GM18517 (cell line): ENCODE data around the gene MLH1.
"Not testable (repeated sequence)": the region's sequence is repeated elsewhere in the genome, so short reads cannot be mapped to it uniquely, and the experiment has no call there.

Experiments used
- ATAC-seq: cut with Tn5 transposase; IDR thresholded peaks from one replicate; pipeline ENCODE4 v1.9.1; 2021; ENCODE audit warnings: mild to moderate bottlenecking, moderate library complexity; ENCODE audit not compliant: unreplicated experiment

The MLH1 gene

DNA sequence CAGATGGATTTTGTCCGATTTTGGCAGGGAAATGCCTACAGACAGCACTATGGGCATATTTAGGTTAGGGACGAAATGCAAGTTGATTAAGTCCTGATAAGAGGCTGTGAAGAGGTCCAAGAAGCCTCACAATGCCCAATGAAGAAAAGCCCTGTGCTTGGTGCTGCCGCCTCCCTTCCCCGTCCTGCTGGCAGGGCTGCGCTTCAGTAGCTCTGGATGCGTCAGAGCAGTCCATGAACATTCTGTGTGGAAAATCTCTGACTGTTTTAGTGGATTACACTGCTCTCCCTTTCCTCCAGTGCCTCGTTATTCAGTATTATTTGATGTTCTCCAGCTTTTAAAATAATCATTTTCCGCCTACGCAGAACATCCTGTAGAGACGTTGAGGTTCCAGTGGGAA lies 39.6 kb downstream of the MLH1 start:
- ATAC-seq, result no peak

DNA sequence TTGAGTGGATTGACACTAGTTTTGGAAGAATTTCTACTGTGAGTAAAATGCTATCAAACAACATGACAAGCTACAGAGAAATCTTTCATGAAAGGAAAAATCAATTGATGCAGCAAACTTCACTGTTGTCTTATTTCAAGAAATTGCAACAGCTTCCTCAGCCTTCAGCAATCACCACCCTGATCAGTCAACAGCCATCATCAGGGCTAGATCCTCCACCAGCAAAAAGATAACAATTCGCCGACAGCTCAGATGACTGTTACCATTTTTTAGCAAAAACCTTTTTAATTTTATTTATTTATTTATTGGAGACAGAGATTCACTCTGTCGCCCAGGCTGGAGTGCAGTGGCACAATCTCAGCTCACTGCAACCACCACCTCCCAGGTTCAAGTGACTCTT lies 44.0 kb downstream of the MLH1 start:
- ATAC-seq, result no peak

GRCh38 chr3:37039161-37039846 lies 46.0 kb downstream of the MLH1 start:
- no peak for ATAC-seq

- ATAC-seq, result no peak
These were observed 46.9 kb downstream of the MLH1 start for GRCh38 chr3:37040231-37040630.

- no peak for ATAC-seq
These were observed 48.4 kb downstream of the MLH1 start for GRCh38 chr3:37041546-37042195.

DNA sequence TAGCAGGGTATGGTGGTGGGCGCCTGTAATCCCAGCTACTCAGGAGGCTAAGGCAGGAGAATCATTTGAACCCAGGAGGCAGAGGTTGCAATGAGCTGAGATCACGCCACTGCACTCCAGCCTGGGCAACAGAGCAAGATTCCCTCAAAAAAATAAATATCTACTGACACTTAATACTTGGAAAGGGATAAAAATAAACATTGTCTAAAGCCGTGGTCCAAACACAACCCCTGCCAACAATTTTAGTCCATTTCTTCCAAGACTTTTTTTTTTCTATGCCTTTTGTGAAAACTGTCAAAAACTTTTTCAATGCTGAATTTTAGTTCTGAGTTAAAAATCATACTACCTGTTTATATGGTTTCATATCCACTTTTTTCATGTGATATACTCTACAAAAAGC lies 49.4 kb downstream of the MLH1 start:
- not testable (repeated sequence) for ATAC-seq

- no peak for ATAC-seq
These were observed 57.0 kb downstream of the MLH1 start for GRCh38 chr3:37050282-37050681.

DNA sequence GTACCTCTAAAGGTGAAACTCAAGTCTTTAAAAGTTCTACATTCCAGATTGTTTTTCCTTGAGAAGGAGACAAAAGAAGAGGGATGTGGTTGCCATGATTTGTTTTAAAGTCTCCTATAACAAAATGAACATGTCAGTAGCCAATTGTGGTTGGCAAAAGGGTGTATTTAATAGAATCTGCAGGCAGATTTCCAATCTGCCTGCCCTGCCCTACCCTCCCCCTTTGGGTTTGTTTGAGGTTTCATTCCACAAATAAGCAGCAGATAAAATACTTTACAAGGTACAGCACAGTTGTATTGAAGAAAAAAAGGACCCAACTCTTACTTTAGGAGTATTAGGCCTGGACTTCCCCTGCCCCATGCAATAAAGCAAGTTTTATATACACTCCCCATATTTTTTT lies 59.5 kb downstream of the MLH1 start:
- ATAC-seq, result no peak

DNA sequence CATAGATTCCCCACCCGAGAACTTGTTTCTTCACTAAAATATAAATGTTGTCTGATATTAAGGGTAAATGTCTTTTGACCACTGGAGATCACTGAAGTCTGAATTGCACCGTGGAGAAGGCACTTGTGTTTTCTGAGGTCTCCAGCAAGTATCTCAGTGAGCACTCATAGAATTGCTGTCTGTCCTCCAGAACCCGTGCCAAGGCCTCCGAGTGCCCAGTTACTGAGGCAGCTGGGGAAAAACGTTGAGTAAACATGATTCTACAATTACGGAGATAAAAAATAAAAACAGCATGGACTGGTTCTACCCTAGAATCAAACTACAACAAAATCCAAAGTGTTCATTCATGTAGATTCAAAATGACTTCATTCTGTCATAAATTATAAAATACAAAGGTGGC lies 60.0 kb downstream of the MLH1 start:
- ATAC-seq, result no peak

- ATAC-seq, result no peak
These were observed 60.4 kb downstream of the MLH1 start for GRCh38 chr3:37053753-37054152.

DNA sequence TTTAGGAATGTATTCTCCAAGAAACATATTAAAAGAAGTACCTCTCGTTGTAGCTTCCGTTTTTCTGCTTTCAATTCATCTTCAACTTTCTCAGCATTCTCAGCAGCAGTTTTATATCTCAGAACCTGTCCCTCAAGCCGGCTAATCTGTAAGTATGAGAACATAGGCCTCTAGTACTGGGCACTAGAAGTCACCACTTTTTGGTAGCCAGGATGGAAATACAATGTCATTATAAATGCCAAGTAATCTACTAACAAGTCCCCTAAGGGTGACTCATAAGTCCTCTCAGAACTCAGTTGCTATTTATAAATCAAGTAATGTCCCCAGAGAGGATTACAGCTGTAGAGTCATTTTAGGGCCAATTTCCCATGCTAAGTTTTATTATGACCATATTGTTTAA lies 61.1 kb downstream of the MLH1 start:
- ATAC-seq, result peak; percentile 60

DNA sequence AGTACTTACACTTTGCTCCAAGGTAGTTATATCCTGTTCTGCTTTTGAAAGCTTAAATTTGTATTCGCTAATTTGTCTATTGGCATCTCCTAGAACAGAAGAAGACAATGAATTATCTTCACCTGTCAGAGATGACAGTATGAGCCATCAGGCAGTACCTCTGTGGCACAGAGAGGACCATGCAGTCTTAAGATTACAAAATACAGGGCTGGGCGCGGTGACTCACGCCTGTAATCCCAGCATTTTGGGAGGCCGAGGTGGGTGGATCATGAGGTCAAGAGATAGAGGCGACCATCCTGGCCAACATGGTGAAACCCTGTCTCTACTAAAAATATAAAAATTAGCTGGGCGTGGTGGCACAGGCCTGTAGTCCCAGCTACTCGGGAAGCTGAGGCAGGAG lies 61.8 kb downstream of the MLH1 start:
- ATAC-seq, result not testable (repeated sequence)

DNA sequence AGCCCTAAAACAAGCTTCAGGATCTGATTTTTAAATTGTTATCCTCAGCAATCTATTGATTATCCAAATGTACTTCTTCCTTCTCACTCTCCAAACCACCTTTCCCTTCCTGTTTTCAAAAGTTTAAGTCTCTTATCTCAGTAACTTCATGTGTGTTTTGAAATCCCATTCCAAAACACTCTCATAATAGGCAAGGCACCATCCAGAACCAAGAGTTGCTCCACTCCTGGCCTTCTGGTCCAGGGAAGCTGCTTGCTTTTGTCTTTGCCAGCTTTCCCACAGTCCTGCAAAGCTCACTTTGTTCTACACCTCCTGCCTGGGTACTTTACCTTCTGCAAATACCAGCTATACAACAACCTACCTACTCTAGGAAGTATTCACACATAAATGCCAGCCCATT lies 63.5 kb downstream of the MLH1 start:
- ATAC-seq, result no peak

DNA sequence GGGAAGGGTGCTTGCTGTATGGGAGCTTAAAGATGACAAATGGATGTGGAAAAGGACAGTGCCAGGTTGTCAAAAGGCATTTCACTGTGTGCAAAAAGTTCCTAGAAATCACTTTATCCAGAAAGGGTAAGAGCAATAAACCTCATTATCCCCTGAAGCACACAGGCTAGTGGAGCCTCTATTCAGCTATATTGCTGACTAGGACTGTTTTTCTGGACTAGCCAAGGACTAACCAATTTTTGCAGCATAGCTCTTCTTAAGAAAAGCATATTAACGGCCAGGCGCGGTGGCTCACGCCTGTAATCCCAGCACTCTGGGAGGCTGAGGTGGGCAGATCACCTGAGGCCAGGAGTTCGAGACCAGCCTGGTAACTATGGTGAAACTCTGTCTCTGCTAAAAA lies 64.8 kb downstream of the MLH1 start:
- ATAC-seq, result no peak

- ATAC-seq, result no peak
These were observed 71.4 kb downstream of the MLH1 start for GRCh38 chr3:37064747-37065146.

DNA sequence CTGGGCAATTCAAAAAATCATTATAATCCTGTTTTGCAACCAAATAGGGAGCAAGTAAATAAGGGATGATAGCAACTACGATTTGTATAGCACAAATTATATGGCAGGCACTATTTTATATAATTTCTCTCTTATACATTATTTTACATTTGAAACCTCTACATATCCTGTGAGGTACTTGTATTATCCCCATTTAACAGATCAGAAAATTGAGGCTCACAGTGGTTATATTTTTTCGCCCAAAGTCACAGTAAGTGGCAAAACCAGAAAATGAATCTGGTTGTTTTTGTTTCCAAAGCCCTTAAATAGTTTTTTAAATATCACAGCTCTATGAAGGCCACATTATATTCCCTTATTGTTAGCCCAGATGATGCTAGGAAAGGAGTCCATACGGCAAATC lies 74.3 kb downstream of the MLH1 start:
- no peak for ATAC-seq

DNA sequence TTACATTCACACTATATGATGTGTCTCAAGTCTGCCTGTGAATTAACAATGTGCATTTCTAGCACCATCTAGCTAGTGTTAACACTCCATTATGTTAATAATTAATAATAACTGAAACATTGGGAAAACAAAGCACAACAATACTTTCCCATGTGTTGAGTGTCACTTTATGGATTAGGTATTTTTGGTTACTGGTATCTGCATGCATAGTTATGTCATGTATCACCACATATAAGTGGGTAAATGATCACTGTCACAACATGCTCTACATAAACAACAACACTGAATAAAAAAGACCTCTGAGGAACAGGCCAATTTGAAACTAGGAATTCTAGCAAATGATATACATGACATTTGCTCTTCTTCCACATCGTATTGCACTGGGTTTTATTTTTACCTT lies 74.7 kb downstream of the MLH1 start:
- ATAC-seq, result no peak

- no peak for ATAC-seq
These were observed 78.6 kb downstream of the MLH1 start for GRCh38 chr3:37071921-37072320.

DNA sequence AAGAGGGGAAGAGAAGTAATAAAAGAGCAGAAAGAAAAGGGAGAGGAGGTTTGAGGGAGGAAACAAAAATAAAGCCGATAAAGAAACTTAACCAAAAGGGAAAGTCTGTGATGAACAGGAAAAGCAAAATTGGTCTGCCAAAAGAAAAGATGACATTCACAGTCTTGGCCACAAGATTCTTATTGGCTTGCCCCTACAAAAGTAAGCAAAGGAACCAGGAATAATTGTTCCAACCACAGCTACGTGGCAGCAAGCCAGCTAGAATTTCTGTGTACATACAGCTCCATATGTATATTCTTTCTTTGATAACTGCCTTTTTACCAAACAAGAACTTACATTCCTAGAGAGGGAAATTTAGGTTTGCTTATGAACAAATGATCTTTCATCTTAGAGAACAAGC lies 79.6 kb downstream of the MLH1 start:
- no peak for ATAC-seq

DNA sequence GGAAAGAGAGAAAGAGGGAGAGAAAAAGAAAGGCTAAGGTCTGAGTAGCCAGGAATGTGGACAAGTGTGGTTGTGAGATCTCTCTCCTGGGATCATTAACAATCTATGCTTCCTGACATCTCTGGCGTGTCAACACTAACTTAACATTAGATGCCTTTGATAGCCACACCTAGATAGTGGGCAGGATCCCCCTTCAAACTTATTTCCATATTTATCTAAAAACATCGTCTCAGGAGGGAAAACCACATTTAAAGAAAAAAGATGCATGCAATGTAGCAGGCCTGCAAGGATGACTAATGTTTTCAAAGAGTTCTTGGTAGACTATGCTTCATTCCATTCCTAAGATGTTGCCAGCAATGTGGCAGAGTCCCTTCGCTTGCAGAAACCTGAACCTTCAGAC lies 80.9 kb downstream of the MLH1 start:
- ATAC-seq, result no peak

GRCh38 chr3:37075955-37076354 lies 82.6 kb downstream of the MLH1 start:
- ATAC-seq, result no peak

DNA sequence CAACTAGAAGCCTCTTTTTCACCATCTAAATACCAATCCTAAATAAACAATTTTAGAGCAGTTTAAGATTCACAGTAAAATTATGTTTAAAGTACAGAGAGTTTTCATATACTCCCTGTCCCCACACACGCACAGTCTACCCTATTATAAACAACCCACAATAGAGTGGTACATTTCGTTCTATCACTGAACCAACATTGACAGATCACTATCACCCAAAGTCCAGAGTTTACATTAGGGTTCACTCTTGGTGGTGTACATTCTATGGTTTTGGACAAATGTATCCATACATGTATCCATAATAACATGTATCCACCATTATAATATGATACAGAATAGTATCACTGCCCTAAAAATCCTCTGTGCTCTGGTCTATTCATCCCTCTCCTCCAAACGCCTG lies 89.0 kb downstream of the MLH1 start:
- no peak for ATAC-seq

DNA sequence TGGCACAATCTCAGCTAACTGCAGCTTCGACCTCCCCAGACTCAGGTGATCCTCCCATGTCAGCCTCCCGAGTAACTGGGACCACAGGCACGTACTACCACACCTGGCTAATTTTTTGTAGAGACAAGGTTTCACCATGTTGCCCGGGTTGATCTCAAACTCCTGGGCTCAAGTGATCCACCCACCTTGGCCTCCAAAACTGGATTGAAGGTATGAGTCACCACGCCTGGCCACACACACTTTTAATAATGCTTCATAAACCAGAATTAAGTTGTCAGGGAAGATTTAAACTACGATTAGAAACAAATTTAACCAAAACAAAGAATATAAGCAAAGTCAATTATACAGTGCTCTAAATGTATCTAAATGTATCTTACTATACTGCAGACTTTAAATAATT lies 93.6 kb downstream of the MLH1 start:
- ATAC-seq, result no peak
